Gastroesophageal sphincter (tissue), 4 donors: ENCODE measurements around the gene MYORG. TPM values are rescaled to one million over a fixed set of nuclear protein-coding genes. Genes with fewer than 3 reads are reported as not detected.

ENCODE experiments used
- ATAC-seq: fragments of 150-250 bp; one replicate; pipeline ENCODE4 v1.9.1; 2016; ENCODE audit warnings: mild to moderate bottlenecking, moderate library complexity
- H3K27ac ChIP-seq, 4 donors: fragments of 200-600 bp; sonication (generic) in 3 of 4; 1 replicate in 3 of 4; 2 replicates in 1 of 4; pipeline ENCODE4 v1.5.1; 2016 to 2019
- H3K27me3 ChIP-seq: fragments of 200-600 bp; sonication (generic); one replicate; pipeline ENCODE4 v1.5.1; 2019
- H3K36me3 ChIP-seq, 2 donors: fragments of 200-600 bp; sonication (generic); one replicate each; pipeline ENCODE4 v1.5.1; 2019; ENCODE audit warnings: control low read depth in 1 of 2
- H3K4me1 ChIP-seq, 3 donors: fragments of 200-600 bp; sonication (generic); 1 replicate in 2 of 3; 2 replicates in 1 of 3; pipeline ENCODE4 v1.5.1; 2016 to 2019; ENCODE audit warnings: control low read depth in 2 of 3
- H3K4me3 ChIP-seq, 2 donors: fragments of 200-600 bp; sonication (generic); one replicate each; pipeline ENCODE4 v1.5.1; 2019; ENCODE audit warnings: mild to moderate bottlenecking in 1 of 2, moderate library complexity in 1 of 2
- H3K9me3 ChIP-seq, 3 donors: fragments of 200-600 bp; sonication (generic); one replicate each; pipeline ENCODE4 v1.5.1; 2017 to 2019; ENCODE audit warnings: control low read depth in 2 of 3
- CTCF ChIP-seq, 4 experiments: fragments of 200-600 bp in 2 of 4; fragments of 450-650 bp in 2 of 4; sonication (generic) in 1 of 4; IDR thresholded peaks; one replicate each; pipeline ENCODE4 v1.5.1; 2017 to 2019; ENCODE audit warnings: antibody characterized with exemption in 4 of 4, mild to moderate bottlenecking in 2 of 4, moderate library complexity in 2 of 4
- EP300 ChIP-seq: sonication (generic); formaldehyde crosslinking; IDR thresholded peaks from one replicate; pipeline ENCODE4 v1.6.1; 2017; ENCODE audit warnings: antibody characterized with exemption, mild to moderate bottlenecking
- POLR2A ChIP-seq, 2 donors: fragments of 450-650 bp; IDR thresholded peaks; one replicate each; pipeline ENCODE4 v1.6.1; 2017; ENCODE audit warnings: antibody characterized with exemption in 2 of 2, mild to moderate bottlenecking in 2 of 2, moderate library complexity in 1 of 2
- POLR2AphosphoS5 ChIP-seq: sonication (generic); formaldehyde crosslinking; IDR thresholded peaks from one replicate; pipeline ENCODE4 v1.6.1; 2017; ENCODE audit warnings: antibody characterized with exemption
- WGBS, 2 donors: methylation state at CpG; one replicate each; pipeline ENCODE4 v1.1.5; 2018; ENCODE audit warnings: low coverage in 1 of 2; 5-methylcytosine and 5-hydroxymethylcytosine counted together
- total RNA-seq, 4 donors: library from RNA; depleted of rRNA; stranded (reverse); fragments of >200 nt; gene quantifications; one replicate each; pipeline ENCODE4 v1.1.0, GENCODE V29; 2016

Gene MYORG
- total RNA-seq, 4 donors from 2014 or later, result 4.3 to 33.7 (median 26.8) TPM

- H3K4me1 ChIP-seq, result no peaks in the 10 kb centered on the region
- H3K4me3 ChIP-seq, result no peak overlapping the region
- no peak for ATAC-seq
- H3K36me3 ChIP-seq, result peaks cover 0 to 49% of the 10 kb centered on the region in 2 donors
- 71 to 90% methylated on average over 5 to 7 of the region's 7 CpGs for WGBS, 2 donors
- TF ChIP-seq POLR2AphosphoS5, result no peak
- TF ChIP-seq POLR2A (IDR thresholded peaks at IDR 0.05), result no peak
- TF ChIP-seq EP300, result no peak
- no peak for TF ChIP-seq CTCF (IDR thresholded peaks at IDR 0.05)
- H3K27me3 ChIP-seq, result no peaks in the 10 kb centered on the region
- no peak overlapping the region for H3K27ac ChIP-seq
- no peaks in the 10 kb centered on the region for H3K9me3 ChIP-seq
Measured at GRCh38 chr9:34396276-34397214, 19.8 kb upstream of the MYORG start.

- Histone ChIP-seq H3K27ac (no peak overlapping the region), H3K4me3 (no peak overlapping the region), H3K27me3 (no peaks in the 10 kb centered on the region), H3K9me3 (no peaks in the 10 kb centered on the region), H3K4me1 (no peaks in the 10 kb centered on the region), H3K36me3 (peaks cover 0 to 8% of the 10 kb centered on the region in 2 donors)
- WGBS, 2 donors, result 73% methylated on average over 1 of the region's 1 CpG; no CpG with 5 or more reads in 1 of the 2 donors
- no peak for ATAC-seq
- TF ChIP-seq EP300 (no peak), POLR2AphosphoS5 (no peak), POLR2A (IDR thresholded peaks at IDR 0.05) (no peak), CTCF (IDR thresholded peaks at IDR 0.05) (no peak)
Measured at GRCh38 chr9:34392511-34392910, 15.8 kb upstream of the MYORG start.

GRCh38 chr9:34387239-34387638 lies 10.5 kb upstream of the MYORG start:
- TF ChIP-seq EP300 (no peak), POLR2A (IDR thresholded peaks at IDR 0.05) (no peak), POLR2AphosphoS5 (no peak), CTCF (IDR thresholded peaks at IDR 0.05) (no peak)
- Histone ChIP-seq H3K27me3 (no peaks in the 10 kb centered on the region), H3K9me3 (no peaks in the 10 kb centered on the region), H3K36me3 (no peaks in the 10 kb centered on the region), H3K27ac (no peak overlapping the region), H3K4me3 (no peak overlapping the region), H3K4me1 (peaks cover 0 to under 1% (median 0%) of the 10 kb centered on the region in 3 donors)
- ATAC-seq, result no peak
- 80 to 93% methylated on average over 2 of the region's 4 CpGs for WGBS, 2 donors

GRCh38 chr9:34386656-34387055 lies 10.0 kb upstream of the MYORG start:
- H3K9me3 ChIP-seq, result no peaks in the 10 kb centered on the region
- WGBS, 2 donors, result 80 to 87% methylated on average over 1 to 3 of the region's 3 CpGs
- no peaks in the 10 kb centered on the region for H3K36me3 ChIP-seq
- peaks cover 0 to 7% (median 0%) of the 10 kb centered on the region in 3 donors for H3K4me1 ChIP-seq
- ATAC-seq, result no peak
- no peak overlapping the region for H3K4me3 ChIP-seq
- H3K27ac ChIP-seq, result no peak overlapping the region
- no peaks in the 10 kb centered on the region for H3K27me3 ChIP-seq
- TF ChIP-seq CTCF (IDR thresholded peaks at IDR 0.05), result no peak
